GM12878 (cell line): Measurements from ENCODE around the gene AKAP13. TPM values are rescaled to one million over a fixed set of nuclear protein-coding genes. Genes with fewer than 3 reads are reported as not detected.

Experiments used
- ATAC-seq: fragments of 200-7000 bp; cut with Tn5 transposase; 3 replicates; pipeline ENCODE4 v1.9.1; 2020; ENCODE audit warnings: mild to moderate bottlenecking, moderate library complexity
- BruUV-seq: library from RNA; stranded (reverse); fragments of 400-500 nt; replicated peaks from 2 replicates; lab custom pipeline; 2021; lab: Mats Ljungman, UMichigan
- CTCF ChIA-PET: fragments of 300-600 bp; sonication (Branson Sonifier 250); formaldehyde crosslinking; extraction: SDS; loops from one replicate; lab custom pipeline; 2021; ENCODE audit warnings: inconsistent platforms; lab: Yijun Ruan, JAX
- POLR2A ChIA-PET: fragments of 350-600 bp; formaldehyde crosslinking; extraction: SDS; loops from one replicate; lab custom pipeline; 2021; ENCODE audit warnings: inconsistent platforms; lab: Charles Lee
- RAD21 ChIA-PET: fragments of 300-600 bp; sonication (Branson Sonifier 250); formaldehyde crosslinking; loops from one replicate; lab custom pipeline; 2023; ENCODE audit warnings: antibody characterized with exemption; ENCODE audit not compliant: unreplicated experiment; lab: Charles Lee
- SMC1A ChIA-PET: fragments of 300-600 bp; sonication (Branson Sonifier 250); formaldehyde crosslinking; loops from one replicate; lab custom pipeline; 2023; ENCODE audit not compliant: unreplicated experiment, uncharacterized antibody; lab: Charles Lee
- DNase-seq: peaks from one replicate; pipeline ENCODE4 v3.0.0-alpha.2; 2011; ENCODE audit warnings: low read depth, low spot score
- FAIRE-seq: peaks from 3 replicates; lab custom pipeline; 2011; peaks lifted over from hg19 to GRCh38; lab: Jason Lieb, UNC
- H2AFZ ChIP-seq: 2 replicates; pipeline ENCODE4 v1.6.0; 2011; ENCODE audit warnings: low read depth, low read length, control low read depth; ENCODE audit not compliant: control insufficient read depth
- H3K27ac ChIP-seq: 2 replicates; pipeline ENCODE4 v1.5.1; 2011; ENCODE audit warnings: control low read depth; ENCODE audit not compliant: control insufficient read depth, insufficient read depth
- H3K27me3 ChIP-seq, 2 experiments: replicated peaks in 1 of 2; 2 replicates each; pipeline versions ENCODE4 v1.6.0 to v1.6.1; 2011; ENCODE audit warnings: low read length in 1 of 2; ENCODE audit not compliant: control insufficient read depth in 2 of 2, insufficient read depth in 2 of 2
- H3K36me3 ChIP-seq, 2 experiments: 2 replicates each; pipeline ENCODE4 v1.5.1; 2011; ENCODE audit warnings: low read length in 1 of 2; ENCODE audit not compliant: control insufficient read depth in 2 of 2, insufficient read depth in 2 of 2
- H3K4me1 ChIP-seq: 2 replicates; pipeline ENCODE4 v1.6.1; 2011; ENCODE audit warnings: mild to moderate bottlenecking, low read length, moderate library complexity, mixed read lengths; ENCODE audit not compliant: control insufficient read depth, insufficient read depth
- H3K4me2 ChIP-seq: 2 replicates; pipeline ENCODE4 v1.6.0; 2011; ENCODE audit warnings: control low read depth; ENCODE audit not compliant: control insufficient read depth, insufficient read depth
- H3K4me3 ChIP-seq: fragments of 200-600 bp; sonication (generic); 2 replicates; pipeline ENCODE4 v1.5.1; 2016
- H3K79me2 ChIP-seq: 2 replicates; pipeline ENCODE4 v1.6.0; 2011; ENCODE audit warnings: low read length; ENCODE audit not compliant: control insufficient read depth, insufficient read depth
- H3K9ac ChIP-seq: 2 replicates; pipeline ENCODE4 v1.8.0; 2011; ENCODE audit warnings: low read length, control low read depth, mixed read lengths; ENCODE audit not compliant: control insufficient read depth, insufficient read depth
- H3K9me3 ChIP-seq: replicated peaks from 3 replicates; pipeline ENCODE4 v1.5.1; 2011; ENCODE audit warnings: mild to moderate bottlenecking, low read length; ENCODE audit not compliant: control insufficient read depth, insufficient read depth
- H4K20me1 ChIP-seq: 2 replicates; pipeline ENCODE4 v1.6.0; 2011; ENCODE audit not compliant: control insufficient read depth, insufficient read depth
- BHLHE40 ChIP-seq, 2 experiments: fragments of 450-650 bp in 1 of 2; IDR thresholded peaks; 2 replicates each; pipeline ENCODE4 v1.6.1; 2011 to 2017; ENCODE audit warnings: low read depth in 2 of 2, borderline replicate concordance in 1 of 2, improper control_type of control experiment in 1 of 2, low read length in 1 of 2, mild to moderate bottlenecking in 1 of 2
- EZH2 ChIP-seq: IDR thresholded peaks from 2 replicates; pipeline ENCODE4 v1.6.1; 2012; ENCODE audit warnings: low read depth, mild to moderate bottlenecking, control low read depth, inconsistent platforms, low read length, borderline replicate concordance; ENCODE audit not compliant: control insufficient read depth
- GATAD2B ChIP-seq: fragments of 450-650 bp; conservative IDR thresholded peaks from 2 replicates; pipeline ENCODE4 v1.6.1; 2017; ENCODE audit warnings: low read depth, mild to moderate bottlenecking, moderate library complexity
- IRF5 ChIP-seq: fragments of 450-650 bp; IDR thresholded peaks from 2 replicates; pipeline ENCODE4 v1.6.1; 2017; ENCODE audit warnings: borderline replicate concordance
- JUNB ChIP-seq: IDR thresholded peaks from 2 replicates; pipeline ENCODE4 v1.6.1; 2016; ENCODE audit warnings: antibody characterized with exemption, mild to moderate bottlenecking
- KAT2A ChIP-seq: conservative IDR thresholded peaks from 2 replicates; pipeline ENCODE4 v1.6.1; 2011; ENCODE audit warnings: low read depth, low read length; ENCODE audit not compliant: control insufficient read depth
- KDM1A ChIP-seq: fragments of 200-600 bp; sonication (generic); IDR thresholded peaks from 2 replicates; pipeline ENCODE4 v1.6.1; 2016; ENCODE audit warnings: borderline replicate concordance
- MEF2A ChIP-seq: IDR thresholded peaks from 2 replicates; pipeline ENCODE4 v1.6.1; 2011; ENCODE audit warnings: low read depth, mild to moderate bottlenecking, low read length, moderate library complexity; ENCODE audit not compliant: insufficient read depth
- NRF1 ChIP-seq: conservative IDR thresholded peaks from 2 replicates; pipeline ENCODE4 v1.6.1; 2011; ENCODE audit warnings: mild to moderate bottlenecking, low read depth, low read length, improper control_type of control experiment
- POLR2A ChIP-seq: IDR thresholded peaks from 2 replicates; pipeline ENCODE4 v1.6.1; 2011; ENCODE audit warnings: low read depth, mild to moderate bottlenecking, low read length
- RELA ChIP-seq: fragments of 450-650 bp; IDR thresholded peaks from 2 replicates; pipeline ENCODE4 v1.8.0; 2014; ENCODE audit warnings: borderline replicate concordance; ENCODE audit not compliant: partially characterized antibody
- RUNX3 ChIP-seq: IDR thresholded peaks from 2 replicates; pipeline ENCODE4 v1.6.1; 2012; ENCODE audit warnings: low read length, inconsistent platforms
- SMARCA5 ChIP-seq: fragments of 450-650 bp; IDR thresholded peaks from 2 replicates; pipeline ENCODE4 v1.6.1; 2017; ENCODE audit warnings: mild to moderate bottlenecking
- TARDBP ChIP-seq: IDR thresholded peaks from 2 replicates; pipeline ENCODE4 v1.6.1; 2016; ENCODE audit warnings: borderline replicate concordance
- WRNIP1 ChIP-seq: IDR thresholded peaks from 2 replicates; pipeline ENCODE4 v1.6.1; 2011; ENCODE audit warnings: low read depth, low read length, improper control_type of control experiment, borderline replicate concordance
- ZNF207 ChIP-seq: fragments of 450-650 bp; IDR thresholded peaks from 2 replicates; pipeline ENCODE4 v1.6.1; 2014; ENCODE audit warnings: antibody characterized with exemption, mild to moderate bottlenecking, borderline replicate concordance
- ZNF687 ChIP-seq: fragments of 450-650 bp; IDR thresholded peaks from 2 replicates; pipeline ENCODE4 v1.6.1; 2017; ENCODE audit warnings: mild to moderate bottlenecking, moderate library complexity
- WGBS: methylation state at CpG from one replicate; pipeline ENCODE4 v1.1.6; 2016; ENCODE audit warnings: low lambda C conversion rate; ENCODE audit not compliant: insufficient replicate concordance, insufficient coverage; ENCODE audit errors: missing lambda C conversion rate; 5-methylcytosine and 5-hydroxymethylcytosine counted together
- in situ Hi-C: fragments of 300-500 bp; cut with MboI; formaldehyde crosslinking; loops from 9 replicates; pipeline ENCODE4 v1.14.3; 2018; ENCODE audit warnings: mixed read lengths
- intact Hi-C: fragments of 100-400 bp; cut with micrococcal nuclease; formaldehyde crosslinking; loops from one replicate; pipeline ENCODE4 v1.14.2; 2022; ENCODE audit not compliant: unreplicated experiment
- polyA plus RNA-seq, 11 experiments: library from polyadenylated mRNA; depleted of rRNA in 4 of 11; unstranded in 6 of 11; stranded (reverse) in 5 of 11; fragments of >200 nt; fragmentation: Nextera tagmentation in 4 of 11; fragmentation: Illumina TruSeq in 1 of 11; extraction: Ambion mirVana in 4 of 11; extraction: Trizol in 1 of 11; gene quantifications; 1 replicate in 1 of 11; 2 replicates in 10 of 11; pipeline versions ENCODE4 v1.2.1 to v1.2.3, GENCODE V29; 2011 to 2016; ENCODE audit warnings: inconsistent platforms in 2 of 11, missing spikeins in 2 of 11, low read depth in 1 of 11
- total RNA-seq, 4 experiments: library from RNA; depleted of rRNA in 3 of 4; stranded (reverse); fragments of >200 nt in 3 of 4; fragmentation: Illumina TruSeq in 1 of 4; extraction: Trizol in 1 of 4; gene quantifications; 2 replicates each; pipeline versions ENCODE4 v1.2.1 to v1.2.3, GENCODE V29; 2013 to 2021
- TF ChIP-seq, protein P1 (sequence below): fragments of 450-650 bp; IDR thresholded peaks from 2 replicates; pipeline ENCODE4 v1.6.1; 2017; ENCODE audit warnings: mild to moderate bottlenecking

AKAP13 gene
- total and polyA plus RNA-seq, 10 of the 15 experiments (the other 5 are each of a cell fraction or from before 2014, with no cell fraction given): 14.4 to 74.9 (median 55.1) TPM

- in situ Hi-C loops (no loop called here), intact Hi-C loops (loop anchor here (10.0 kb wide), 1 partner anchor 305 kb away; no protein-coding TSS in a partner anchor)
- no peak overlapping the region for H2AFZ ChIP-seq
- BruUV-seq: no TSS peak
- no peaks in the 10 kb centered on the region; the same call in 1 of the 2 replicates for H4K20me1 ChIP-seq
- H3K4me3 ChIP-seq: no peak overlapping the region
- TF ChIP-seq ZNF687: no peak
- no peak for TF ChIP-seq IRF5
- no peak for TF ChIP-seq EZH2
- TF ChIP-seq KDM1A: no peak
- TF ChIP-seq KAT2A: no peak
- no peak for TF ChIP-seq GATAD2B
- no peak for TF ChIP-seq NRF1
- TF ChIP-seq RUNX3: no peak
- TF ChIP-seq SMARCA5: no peak
- no peak for TF ChIP-seq ZNF207
- TF ChIP-seq, protein P1, sequence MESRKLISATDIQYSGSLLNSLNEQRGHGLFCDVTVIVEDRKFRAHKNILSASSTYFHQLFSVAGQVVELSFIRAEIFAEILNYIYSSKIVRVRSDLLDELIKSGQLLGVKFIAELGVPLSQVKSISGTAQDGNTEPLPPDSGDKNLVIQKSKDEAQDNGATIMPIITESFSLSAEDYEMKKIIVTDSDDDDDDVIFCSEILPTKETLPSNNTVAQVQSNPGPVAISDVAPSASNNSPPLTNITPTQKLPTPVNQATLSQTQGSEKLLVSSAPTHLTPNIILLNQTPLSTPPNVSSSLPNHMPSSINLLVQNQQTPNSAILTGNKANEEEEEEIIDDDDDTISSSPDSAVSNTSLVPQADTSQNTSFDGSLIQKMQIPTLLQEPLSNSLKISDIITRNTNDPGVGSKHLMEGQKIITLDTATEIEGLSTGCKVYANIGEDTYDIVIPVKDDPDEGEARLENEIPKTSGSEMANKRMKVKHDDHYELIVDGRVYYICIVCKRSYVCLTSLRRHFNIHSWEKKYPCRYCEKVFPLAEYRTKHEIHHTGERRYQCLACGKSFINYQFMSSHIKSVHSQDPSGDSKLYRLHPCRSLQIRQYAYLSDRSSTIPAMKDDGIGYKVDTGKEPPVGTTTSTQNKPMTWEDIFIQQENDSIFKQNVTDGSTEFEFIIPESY: no peak
- no peak for TF ChIP-seq MEF2A
- no peak for TF ChIP-seq JUNB
- no peak for TF ChIP-seq TARDBP
- TF ChIP-seq RELA: no peak
- no peak for TF ChIP-seq WRNIP1
- TF ChIP-seq POLR2A: no peak
- no peak for TF ChIP-seq BHLHE40 (IDR thresholded peaks at IDR 0.05; ENCODE audit: borderline replicate concordance in 1 of 2, low read depth in 2 of 2, low read length in 1 of 2)
- ATAC-seq (no peak), DNase-seq (no peak), FAIRE-seq (no peak)
- ChIA-PET RAD21 (interaction anchor here (1.4 to 6.9 kb wide), 4 partner anchors 10 to 69 kb away, joined by 6 to 93 read pairs (median 10); no protein-coding TSS in a partner anchor), SMC1A (interaction anchor here (0.6 to 6.4 kb wide), 4 partner anchors 11 to 996 kb away, joined by 3 to 89 read pairs (median 29); no protein-coding TSS in a partner anchor), CTCF (interaction anchor here (7.6 kb wide), 1 partner anchor 15 kb away, joined by 109 read pairs; no protein-coding TSS in a partner anchor), POLR2A (interaction anchor here (1.0 kb wide), 1 partner anchor 16 kb away, joined by 4 read pairs; no protein-coding TSS in a partner anchor)
- no peaks in the 10 kb centered on the region for H3K27me3 ChIP-seq
- H3K4me1 ChIP-seq: peaks cover 33% of the 10 kb centered on the region
- 90% methylated on average over 5 of the region's 5 CpGs for WGBS
- peaks cover 85% of the 10 kb centered on the region for H3K79me2 ChIP-seq
- H3K36me3 ChIP-seq: no peaks in the 10 kb centered on the region
- H3K9me3 ChIP-seq: no peaks in the 10 kb centered on the region
- no peak overlapping the region for H3K4me2 ChIP-seq
- no peak overlapping the region for H3K27ac ChIP-seq
- H3K9ac ChIP-seq: no peak overlapping the region
These were observed 19.2 kb downstream of the AKAP13 start for GRCh38 chr15:85399627-85400026.
